AG04450 (cell line): ENCODE results near the gene THTPA. TPM values are rescaled to one million over a fixed set of nuclear protein-coding genes. Genes with fewer than 3 reads are reported as not detected.

ENCODE experiments used
- CTCF ChIA-PET: fragments of 300-600, 350-600 bp; formaldehyde crosslinking; extraction: SDS; loops from one replicate; lab custom pipeline; 2022; ENCODE audit warnings: antibody characterized with exemption, inconsistent platforms; lab: Charles Lee
- POLR2A ChIA-PET: fragments of 350-600 bp; formaldehyde crosslinking; extraction: SDS; loops from one replicate; lab custom pipeline; 2021; ENCODE audit warnings: antibody characterized with exemption, inconsistent platforms; lab: Yijun Ruan, JAX
- DNase-seq: peaks from one replicate; pipeline ENCODE4 v3.0.0-alpha.2; 2011; ENCODE audit warnings: low read depth, low spot score
- H3K27ac ChIP-seq: one replicate; pipeline ENCODE4 v1.5.1; 2012; ENCODE audit warnings: low read depth, low read length, control low read depth
- H3K27me3 ChIP-seq: one replicate; pipeline ENCODE4 v1.6.0; 2012; ENCODE audit warnings: low read length; ENCODE audit not compliant: control insufficient read depth, insufficient read depth
- H3K4me3 ChIP-seq: 2 replicates; pipeline ENCODE4 v1.5.1; 2011; ENCODE audit warnings: mild to moderate bottlenecking, low read depth, low read length, control low read depth
- H3K9me3 ChIP-seq: 2 replicates; pipeline ENCODE4 v1.5.1; 2012; ENCODE audit warnings: low read length; ENCODE audit not compliant: control insufficient read depth, insufficient read depth
- CTCF ChIP-seq: IDR thresholded peaks from 2 replicates; pipeline ENCODE4 v1.5.1; 2011; ENCODE audit warnings: low read depth, low read length, control low read depth, inconsistent platforms
- polyA plus RNA-seq: library from polyadenylated mRNA; depleted of rRNA; stranded (reverse); fragments of >200 nt; gene quantifications from 2 replicates; pipeline ENCODE4 v1.2.3, GENCODE V29; 2011

Gene THTPA
- polyA plus RNA-seq, 1 experiment: 4.9 TPM

- POLR2A ChIA-PET: no interaction called here
These were observed 45.7 kb downstream of the THTPA start for GRCh38 chr14:23601845-23602180.

DNA sequence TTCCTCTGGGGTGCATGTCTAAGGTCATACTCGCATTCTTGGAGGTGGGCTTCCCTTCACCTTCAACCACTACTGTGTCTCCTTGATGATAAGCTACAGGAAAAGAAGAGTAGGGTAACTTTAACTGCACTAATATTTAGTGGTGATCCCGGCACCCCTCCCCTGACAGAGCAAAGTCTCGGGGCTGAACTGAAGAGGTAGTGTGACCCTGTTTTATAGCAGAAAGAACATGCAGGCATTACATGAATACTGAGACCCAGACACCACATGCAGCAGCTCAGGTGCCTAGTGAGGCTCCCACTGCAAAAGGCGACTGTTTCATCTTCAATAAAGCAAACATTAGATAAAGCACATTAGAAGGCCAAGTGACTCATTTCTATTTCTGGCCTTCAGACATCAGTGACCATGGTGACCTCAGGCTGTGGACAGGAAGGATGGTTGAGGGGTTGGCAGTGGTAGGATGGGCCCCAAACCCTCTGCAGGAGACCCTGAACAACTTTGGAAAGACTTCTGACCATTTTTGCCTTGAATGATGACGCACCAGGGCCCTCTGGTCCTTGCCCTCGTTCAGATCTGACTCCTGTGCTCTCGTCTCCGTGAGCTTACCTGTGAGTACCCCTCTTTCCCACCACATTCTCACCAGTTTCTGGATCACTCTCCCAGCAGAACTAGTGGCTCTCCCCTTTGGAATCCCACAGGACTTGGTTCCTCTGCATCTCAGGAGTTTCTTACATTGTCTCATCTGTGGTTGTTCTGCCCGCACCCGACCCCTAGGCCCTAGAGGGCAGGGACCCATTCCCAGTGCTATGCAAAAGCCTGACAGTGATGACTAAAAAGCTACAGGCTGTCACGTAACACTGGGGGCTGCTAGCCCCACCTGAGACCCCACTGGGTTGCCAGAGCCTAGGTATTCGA lies 46.4 kb downstream of the THTPA start:
- H3K4me3 ChIP-seq: no peak overlapping the region
- no peak for DNase-seq
- H3K27ac ChIP-seq: no peak overlapping the region
- no peak for TF ChIP-seq CTCF
- H3K27me3 ChIP-seq: peaks cover 3% of the 10 kb centered on the region
- ChIA-PET POLR2A (no interaction called here), CTCF (interaction anchor here (1.3 to 1.7 kb wide), 2 partner anchors 29 to 308 kb away, joined by 3 to 4 read pairs; no protein-coding TSS in a partner anchor)
- H3K9me3 ChIP-seq: no peaks in the 10 kb centered on the region

More at GRCh38 chr14:23601845-23602180, 45.7 kb downstream of the THTPA start:
- Histone ChIP-seq H3K27me3 (peaks cover 3% of the 10 kb centered on the region), H3K27ac (no peak overlapping the region), H3K9me3 (no peaks in the 10 kb centered on the region), H3K4me3 (no peak overlapping the region)
- CTCF ChIA-PET: interaction anchor here (1.3 to 1.7 kb wide), 2 partner anchors 30 to 309 kb away, joined by 3 to 4 read pairs; no protein-coding TSS in a partner anchor
- TF ChIP-seq CTCF: no peak
- DNase-seq: no peak

GRCh38 chr14:23603103-23603502 lies 47.0 kb downstream of the THTPA start:
- TF ChIP-seq CTCF: no peak
- no peaks in the 10 kb centered on the region for H3K9me3 ChIP-seq
- H3K27ac ChIP-seq: no peak overlapping the region
- ChIA-PET CTCF (interaction anchor here (1.7 kb wide), 1 partner anchor 29 kb away, joined by 4 read pairs; no protein-coding TSS in a partner anchor), POLR2A (no interaction called here)
- peaks cover 3% of the 10 kb centered on the region for H3K27me3 ChIP-seq
- no peak overlapping the region for H3K4me3 ChIP-seq
- DNase-seq: no peak

DNA sequence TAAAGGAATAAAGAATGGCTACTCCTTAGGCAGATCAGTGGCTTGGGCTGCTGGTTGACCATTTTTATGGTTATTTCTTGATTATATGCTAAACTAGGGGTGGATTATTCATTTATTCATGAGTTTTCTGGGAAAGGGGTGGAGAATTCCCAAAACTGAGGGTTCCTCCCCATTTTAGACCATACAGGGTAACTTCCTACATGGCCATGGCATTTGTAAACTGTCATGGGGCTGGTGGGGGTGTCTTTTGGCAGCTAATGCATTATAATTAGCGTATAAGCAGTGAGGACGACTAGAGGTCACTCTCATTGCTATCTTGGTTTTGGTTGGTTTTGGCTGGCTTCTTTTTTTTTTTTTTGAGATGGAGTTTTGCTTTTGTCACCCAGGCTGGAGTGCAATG lies 48.1 kb downstream of the THTPA start:
- H3K9me3 ChIP-seq: no peaks in the 10 kb centered on the region
- no peak overlapping the region for H3K4me3 ChIP-seq
- ChIA-PET CTCF (no interaction called here), POLR2A (no interaction called here)
- peaks cover 7% of the 10 kb centered on the region for H3K27me3 ChIP-seq
- no peak overlapping the region for H3K27ac ChIP-seq
- no peak for DNase-seq
- no peak for TF ChIP-seq CTCF

DNA sequence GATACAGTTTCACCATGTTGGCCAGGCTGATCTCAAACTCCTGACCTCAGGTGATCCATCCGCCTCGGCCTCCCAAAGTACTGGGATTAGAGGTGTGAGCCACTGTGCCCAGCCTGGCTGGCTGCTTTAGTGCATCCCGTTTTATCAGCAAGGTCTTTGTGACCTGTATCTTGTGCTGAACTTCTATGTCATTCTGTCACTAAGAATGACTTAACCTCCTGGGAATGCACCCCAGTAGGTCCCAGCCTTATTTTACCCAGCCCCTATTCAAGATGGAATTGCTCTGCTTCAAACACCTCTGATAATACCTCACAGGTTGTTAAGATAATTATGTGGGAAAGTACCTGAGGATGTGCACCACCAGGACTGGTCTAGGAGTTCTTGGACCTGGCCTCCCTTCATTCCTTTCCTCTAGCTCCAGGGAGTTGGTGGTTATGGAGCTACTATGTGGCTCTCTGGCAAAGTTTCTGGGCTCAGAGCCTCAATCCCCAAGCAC lies 48.7 kb downstream of the THTPA start:
- Histone ChIP-seq H3K4me3 (no peak overlapping the region), H3K27me3 (peaks cover 7% of the 10 kb centered on the region), H3K27ac (no peak overlapping the region), H3K9me3 (no peaks in the 10 kb centered on the region)
- ChIA-PET CTCF (no interaction called here), POLR2A (no interaction called here)
- no peak for TF ChIP-seq CTCF
- DNase-seq: no peak
